NCI-H82 (cell line): ENCODE measurements around the gene SLC8A1.
A peak's percentile ranks its signal among the peaks of the same experiment; 100 is the strongest.

Experiments used
- DNase-seq: peaks from one replicate; lab custom pipeline; 2025; lab: John Stamatoyannopoulos, UW

SLC8A1 gene

DNA sequence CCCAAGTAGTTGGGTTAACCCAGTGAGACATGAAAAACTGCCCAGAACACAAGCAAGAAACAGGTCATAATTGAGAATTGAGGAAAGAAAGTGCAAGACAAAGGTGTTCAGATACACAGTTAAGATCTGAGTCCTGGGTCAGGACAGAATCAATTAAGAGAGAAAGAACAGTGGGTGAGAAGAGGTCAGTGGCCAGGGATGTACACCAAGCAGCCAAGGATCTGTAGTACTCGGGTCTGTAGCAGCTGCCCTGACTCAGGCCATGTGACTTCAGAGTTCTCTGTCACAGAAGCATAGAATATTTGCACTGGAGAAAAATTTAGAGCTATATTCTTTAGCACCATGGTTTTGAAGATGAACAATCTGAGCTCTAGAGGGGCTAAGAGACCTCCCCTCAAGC, 141.6 kb downstream of the SLC8A1 start:
- DNase-seq: no peak

DNA sequence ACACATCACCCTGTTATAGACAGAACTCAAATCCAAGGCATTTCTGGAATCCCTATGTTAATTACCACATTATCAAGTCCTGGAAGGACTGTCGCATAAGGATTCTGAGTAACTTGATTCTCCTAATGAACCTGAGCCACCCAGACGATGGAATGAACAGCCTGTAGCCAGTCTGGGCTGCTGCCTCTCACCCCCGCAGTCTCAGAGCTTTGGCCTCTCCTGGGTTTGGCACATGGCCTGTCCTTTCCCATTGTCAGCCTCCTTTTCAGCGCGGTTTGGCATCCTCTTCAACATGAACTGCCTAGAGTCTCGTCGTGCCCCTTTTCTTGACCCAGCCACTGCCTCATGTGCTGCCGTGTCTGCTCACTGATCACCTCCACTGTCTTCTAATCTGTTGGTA, 147.6 kb downstream of the SLC8A1 start:
- DNase-seq: no peak

DNA sequence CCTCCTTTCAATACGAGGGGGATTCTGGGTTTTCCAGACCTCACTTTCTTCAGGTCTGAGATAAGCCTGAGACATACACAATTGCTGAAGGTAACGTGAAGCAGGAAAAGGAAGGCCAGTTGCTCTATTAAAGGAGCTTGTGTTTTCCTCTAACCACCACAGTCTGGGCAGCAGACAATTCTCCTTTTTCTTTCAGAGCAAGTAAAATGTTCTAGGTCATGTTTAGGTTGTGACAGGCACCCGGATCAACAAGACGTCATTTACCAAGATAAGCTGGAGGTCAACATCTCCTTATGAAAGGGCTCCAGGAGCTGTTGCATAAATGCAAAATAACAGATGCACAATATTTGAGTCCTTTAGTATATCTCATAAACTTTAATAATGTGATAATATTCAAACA, 148.1 kb downstream of the SLC8A1 start:
- no peak for DNase-seq

DNA sequence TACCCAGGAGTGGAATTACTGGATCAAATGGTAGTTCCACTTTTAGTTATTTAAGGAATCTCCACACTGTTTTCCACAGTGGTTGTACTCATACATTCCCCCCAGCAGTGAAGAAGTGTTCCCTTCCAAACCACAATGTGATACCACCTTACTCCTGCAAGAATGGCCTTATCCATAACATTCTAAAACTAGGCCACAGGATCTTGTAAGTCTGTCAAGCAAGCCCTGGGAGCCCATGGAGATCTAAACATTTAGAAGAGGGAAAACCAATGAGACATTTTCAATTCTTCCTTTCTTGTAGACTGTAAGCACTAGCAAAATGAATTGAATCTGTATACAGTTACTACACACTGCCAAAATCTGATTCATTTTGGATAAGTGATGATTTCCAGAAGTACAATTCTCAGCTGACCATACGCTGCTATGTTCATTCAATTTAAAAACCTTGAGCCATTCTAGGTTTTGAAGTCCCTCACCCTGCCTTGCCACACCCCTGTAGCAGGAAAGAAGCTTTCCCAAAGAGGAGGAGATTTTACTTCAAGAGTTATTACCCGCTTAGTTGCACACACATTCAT, 149.1 kb downstream of the SLC8A1 start:
- DNase-seq: no peak

DNA sequence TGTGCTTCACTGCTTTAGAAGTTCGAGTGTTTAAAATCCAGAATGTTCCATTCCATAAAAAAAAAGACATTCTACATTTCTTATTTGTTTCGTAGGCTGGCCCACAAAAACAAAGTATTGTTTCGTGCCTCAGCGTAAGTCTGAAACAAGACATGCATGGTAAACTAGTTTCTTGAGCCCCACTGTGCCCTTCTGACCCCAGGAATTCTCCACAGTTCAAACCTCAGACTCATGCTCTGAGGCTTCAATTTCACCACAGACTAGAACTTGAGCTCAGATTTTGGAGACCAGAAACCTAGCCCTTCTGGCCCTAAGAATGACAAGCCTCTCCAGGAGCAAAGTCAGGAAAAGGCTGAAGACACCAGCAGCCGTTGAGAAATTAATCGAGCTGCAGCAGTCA, 151.5 kb downstream of the SLC8A1 start:
- no peak for DNase-seq

DNA sequence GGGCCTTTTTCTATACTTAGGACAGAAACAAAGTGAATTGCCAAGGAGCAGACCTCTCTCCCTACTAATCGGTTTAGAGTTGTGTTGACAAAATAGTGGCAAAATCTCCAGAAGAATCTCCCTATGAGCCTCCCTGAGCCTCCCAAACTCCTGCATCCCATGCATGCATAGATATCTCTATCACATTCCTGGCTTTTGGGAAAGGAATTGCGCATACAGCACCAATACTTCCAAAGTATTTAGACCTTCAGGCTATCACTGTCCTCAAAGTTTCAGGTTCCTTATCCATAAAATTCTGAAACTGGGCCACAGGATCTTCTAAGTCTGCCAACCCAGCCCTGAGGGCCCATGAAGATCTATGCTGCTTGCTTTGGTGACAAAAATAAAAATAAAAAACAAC, 152.1 kb downstream of the SLC8A1 start:
- peak; percentile 26 for DNase-seq

DNA sequence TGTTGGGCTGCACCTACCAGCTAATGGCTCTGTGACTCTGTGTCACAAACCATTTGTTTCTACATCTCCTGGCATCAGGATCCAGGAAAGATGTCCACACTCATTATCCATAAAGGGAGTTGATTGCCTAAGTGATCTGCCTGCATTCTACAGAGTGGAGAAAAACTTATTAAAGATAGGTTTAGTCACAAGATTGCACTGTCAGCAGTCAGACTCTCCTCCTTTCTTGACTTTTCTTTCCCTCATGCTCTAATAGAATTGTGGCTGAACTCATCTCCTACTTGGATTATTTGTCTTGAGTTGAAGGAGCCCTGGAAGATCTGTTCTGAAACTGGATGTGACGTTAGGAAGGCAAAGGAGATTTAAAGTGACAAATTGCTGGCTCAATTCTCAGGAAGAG, 152.7 kb downstream of the SLC8A1 start:
- no peak for DNase-seq

DNA sequence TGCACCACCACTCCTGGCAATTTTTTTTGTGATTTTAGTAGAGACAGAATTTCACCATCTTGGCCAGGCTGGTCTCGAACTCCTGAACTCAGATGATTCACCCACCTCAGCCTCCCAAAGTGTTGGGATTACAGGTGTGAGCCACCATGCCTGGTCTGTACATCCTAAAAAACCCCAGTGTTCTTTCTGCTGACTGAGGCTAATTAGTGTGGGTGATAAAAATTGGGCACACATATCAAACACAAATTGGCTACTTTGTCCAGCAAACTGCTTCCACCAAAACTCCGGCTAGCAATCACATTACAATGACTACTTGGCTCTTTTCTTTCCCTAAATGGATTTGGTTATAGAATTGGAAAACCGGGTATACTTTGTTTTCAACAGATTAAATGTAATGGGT, 153.9 kb downstream of the SLC8A1 start:
- DNase-seq: no peak

DNA sequence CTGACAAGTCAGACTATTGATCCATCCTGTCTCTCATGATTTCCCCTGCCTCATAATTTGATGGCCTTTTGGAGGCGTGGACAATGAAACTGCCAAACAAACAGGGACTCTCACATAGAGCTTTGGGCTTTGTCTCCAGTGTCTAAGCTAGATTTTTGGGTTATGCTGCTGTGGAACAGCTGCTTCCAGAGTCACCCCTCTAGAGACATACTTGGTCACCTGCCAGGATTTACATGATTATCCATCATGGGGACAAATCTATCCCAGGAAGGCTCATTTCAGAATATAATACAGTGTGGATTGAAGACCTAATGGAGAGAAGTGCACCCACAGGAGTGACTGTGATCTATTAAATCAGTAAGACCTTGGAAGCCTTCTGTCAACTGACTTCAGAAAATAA, 159.6 kb downstream of the SLC8A1 start:
- peak; percentile 7 for DNase-seq

DNA sequence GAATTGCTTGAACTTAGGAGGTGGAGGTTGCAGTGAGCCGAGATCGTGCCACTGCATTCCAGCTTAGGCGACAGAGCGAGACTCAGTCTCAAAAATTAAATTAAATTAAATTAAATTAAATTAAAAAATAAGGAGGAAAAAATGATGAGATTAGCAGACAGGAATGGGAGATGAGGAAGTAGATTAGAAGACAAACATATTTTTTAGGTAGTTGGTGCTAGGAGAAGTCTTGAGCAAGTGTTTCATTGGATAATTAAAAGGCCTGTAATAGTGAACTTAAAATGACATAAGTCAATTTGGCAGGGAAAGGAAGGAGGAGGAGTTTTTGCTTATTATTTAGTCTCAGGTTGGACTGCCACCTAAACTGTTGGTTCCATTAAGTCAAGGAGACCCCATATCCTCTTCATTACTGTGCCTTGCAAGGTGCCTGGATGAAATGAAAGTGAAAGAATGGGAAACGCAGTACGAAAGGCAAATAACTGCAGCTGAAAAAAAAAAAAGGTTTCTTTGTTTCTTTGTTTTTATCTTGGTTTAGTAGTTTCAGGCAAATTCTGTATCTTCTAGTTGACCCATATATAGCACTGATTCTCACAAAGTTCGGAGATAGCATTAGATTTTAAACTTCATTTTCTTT, 162.0 kb downstream of the SLC8A1 start:
- no peak for DNase-seq

DNA sequence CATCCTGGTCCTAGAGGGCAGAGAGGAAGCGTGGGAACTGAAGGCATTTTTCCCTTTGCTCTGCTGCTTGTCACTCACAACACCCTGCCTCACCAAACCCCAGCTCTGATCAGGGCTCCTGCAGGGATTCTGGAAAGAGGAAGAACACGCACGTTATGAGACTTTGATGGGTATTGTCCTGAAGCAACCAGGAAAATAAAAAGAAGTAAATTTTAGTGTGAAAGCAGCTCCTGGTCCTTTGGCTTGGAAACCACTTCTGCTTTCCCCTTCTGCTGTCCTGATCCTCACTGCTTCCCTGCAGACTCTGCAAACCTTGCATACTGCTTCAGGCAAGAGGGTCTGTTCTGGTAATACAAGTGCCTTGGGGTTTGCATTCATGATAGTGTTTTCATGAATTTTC, 164.1 kb downstream of the SLC8A1 start:
- no peak for DNase-seq

DNA sequence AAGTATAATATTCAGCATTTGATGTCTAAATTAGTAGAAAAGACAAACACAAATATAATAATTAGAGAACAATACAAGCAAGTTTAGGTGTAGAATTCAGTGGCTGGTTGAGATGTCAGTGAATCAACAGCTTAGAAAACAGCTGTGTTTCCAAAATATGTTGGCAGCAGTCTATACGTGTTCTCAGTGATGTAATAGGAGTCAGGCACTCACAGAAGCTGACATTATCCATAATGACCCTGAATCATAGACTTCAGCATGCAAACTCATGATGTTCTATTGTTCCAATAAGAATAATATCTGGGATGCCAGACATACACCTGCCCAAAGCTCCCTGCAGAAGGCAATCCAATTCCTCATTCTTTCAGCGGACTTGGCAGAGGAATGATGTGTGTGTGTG, 164.7 kb downstream of the SLC8A1 start:
- DNase-seq: no peak

DNA sequence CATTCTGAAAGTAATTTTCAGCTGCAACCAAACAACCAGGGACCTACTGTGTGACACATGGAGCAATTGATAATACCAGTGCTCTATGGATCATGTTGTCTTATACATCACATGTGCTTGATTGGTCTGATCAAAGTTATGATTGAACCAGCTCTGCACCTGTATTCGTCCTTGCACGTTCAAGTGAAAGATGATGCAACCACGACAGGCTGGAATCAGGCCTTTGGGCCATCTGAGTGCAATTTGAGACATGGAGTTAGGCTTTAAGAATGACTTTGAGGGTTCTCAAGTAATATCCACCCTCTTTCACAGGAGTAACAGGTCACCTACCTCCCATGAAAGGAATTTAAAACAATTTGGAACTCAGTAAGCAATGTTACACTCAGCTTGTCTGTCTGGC, 165.2 kb downstream of the SLC8A1 start:
- DNase-seq: no peak

DNA sequence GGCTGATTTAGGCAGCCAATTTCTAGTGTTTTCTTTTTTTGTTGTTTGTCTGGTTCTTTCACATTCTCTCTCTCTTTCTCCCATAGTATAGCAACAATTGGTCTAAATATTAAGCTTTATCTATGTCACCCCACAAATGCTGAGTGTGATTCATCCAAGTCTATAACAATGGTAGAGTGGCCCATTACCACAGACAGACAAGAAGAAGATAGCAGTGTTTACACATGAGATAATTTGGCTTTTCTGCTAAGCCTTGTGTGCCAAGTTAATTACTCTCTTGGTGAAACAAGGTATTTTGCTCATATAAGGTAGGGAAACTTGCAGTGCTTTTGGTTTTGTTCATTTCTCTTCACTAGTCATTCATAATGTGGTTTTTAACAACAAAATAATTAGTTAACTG, 166.5 kb downstream of the SLC8A1 start:
- no peak for DNase-seq

DNA sequence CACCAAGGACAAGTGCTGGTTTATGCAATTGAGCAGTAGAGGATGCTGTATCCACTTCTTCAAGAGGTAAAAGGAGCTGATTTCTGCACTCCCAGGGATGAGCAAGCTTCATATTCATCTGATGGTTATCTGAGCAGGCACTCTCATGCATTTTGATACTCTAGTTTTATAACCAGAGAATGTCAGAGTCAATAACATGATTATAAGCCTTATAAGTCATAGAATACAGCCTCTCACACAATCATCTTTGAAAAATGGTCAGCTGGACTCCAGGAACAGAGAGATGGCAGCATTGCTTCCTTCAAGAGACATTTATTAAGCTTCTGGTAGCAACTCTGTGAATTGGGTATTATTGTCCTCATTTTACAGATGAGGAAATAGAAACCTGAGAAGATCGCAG, 167.1 kb downstream of the SLC8A1 start:
- DNase-seq: no peak

DNA sequence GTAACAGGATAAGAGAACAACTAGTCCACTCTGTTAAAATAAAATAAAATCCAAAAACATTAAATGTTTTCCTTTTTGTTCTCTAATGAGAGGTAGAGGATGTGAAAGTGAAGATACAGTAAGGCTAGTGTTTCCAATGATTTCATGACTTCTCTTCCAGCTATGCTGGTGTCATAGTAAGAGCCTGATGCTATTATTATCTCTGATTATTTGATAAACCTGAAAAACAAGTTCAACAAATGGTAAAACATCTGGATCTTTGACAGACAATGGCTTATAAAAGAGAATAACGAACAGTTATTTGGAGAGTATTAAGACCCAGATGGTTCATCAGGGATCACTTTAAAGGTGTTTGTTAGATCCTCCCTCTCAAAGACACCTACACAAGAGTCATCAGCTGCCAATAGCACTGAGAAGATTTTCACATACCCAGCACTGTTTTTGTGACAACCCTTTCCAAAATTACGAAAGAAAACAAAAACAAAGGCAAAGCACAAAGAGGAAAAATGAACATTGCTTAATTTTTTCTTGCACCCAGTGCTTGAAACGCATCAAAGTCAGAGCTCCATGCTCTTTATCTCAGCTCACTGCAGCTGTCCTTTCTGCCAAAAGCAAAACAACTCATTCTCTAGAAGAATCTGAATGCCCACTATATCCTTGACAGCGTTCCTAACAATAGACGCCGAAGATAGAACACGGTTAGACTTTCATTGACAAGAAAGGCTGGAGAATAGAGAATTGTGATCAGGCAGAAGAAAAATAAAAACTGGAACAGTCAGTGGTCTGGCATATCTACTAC, 168.6 kb downstream of the SLC8A1 start:
- peak; percentile 9 for DNase-seq

DNA sequence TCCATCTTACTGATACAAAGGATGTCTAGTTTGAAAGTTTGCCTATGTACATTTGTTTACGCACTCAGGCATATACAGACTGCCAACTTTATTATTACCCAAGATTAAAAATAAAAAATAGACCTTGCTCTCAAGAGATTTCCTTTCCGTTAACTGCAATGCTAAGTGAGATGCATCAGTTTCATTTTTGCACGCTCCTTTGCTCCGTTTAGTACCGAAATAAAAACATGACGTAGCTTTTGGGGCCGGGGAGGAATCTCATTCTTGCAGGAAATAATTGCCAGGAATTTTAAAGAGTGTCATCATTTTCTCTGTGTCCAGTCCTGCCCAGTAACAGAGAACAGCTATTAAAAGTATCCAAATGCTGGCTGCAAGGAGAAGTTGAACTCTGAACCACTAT, 169.5 kb downstream of the SLC8A1 start:
- no peak for DNase-seq

DNA sequence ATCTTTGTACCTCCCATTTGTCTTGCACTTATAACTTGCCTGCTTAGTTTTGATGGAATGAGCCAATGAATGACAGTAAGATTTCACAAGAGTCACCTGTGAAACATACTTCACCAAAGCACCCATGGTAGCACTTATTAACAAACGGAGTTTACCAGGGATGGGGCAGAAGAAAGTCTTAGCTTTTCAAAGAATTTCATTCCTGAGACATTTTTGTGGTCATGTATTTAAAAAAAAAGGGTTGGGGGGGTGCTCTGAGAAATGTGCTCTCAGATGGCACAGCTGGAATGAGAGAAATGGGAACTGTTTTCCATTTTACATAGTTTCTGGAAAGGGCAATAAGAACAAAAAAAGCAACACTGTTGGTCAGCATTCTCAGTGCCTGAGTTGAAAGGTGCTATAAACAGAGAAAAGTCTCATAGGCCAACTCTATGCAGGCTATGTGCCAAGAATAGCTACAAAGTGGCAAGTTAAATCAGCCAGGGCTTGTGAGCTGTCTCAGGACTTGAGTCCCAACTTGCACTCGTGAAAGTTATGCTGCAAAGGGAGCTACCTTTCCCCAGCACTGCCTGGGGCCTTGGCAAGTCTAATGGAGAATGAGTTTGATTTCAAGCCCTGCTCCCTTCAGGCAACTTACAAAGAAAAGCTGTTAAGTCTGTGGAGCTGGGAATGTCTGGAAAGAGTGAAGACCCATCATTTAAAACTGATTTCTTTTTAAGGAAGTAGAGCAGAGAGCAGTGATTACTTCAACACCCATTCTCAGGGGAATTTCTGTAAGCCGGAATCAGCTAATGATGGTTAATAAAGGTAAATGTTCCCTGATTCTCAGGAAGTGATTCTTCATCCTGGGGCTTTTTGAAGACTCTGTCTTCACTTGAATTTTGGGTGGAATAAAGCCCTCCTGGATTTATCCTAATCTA, 170.6 kb downstream of the SLC8A1 start:
- DNase-seq: no peak

DNA sequence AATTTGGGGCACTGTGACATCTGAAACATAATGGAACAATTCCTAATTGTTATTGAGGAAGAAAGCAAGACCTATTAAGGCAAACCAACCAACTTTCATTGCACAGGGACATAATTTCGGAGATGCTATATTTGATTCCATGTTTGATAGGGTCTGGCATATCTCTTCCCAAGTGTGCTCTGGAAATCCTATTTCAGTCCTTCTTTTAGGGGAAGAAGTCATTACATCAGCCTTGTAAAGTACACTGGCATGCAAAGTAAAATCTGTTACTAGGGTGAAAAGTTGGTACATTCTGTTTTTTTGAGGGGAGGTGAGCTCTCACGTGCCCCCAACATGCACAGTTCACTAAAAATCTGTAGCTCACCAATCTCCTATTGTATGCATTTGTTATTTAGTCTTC, 172.4 kb downstream of the SLC8A1 start:
- no peak for DNase-seq

DNA sequence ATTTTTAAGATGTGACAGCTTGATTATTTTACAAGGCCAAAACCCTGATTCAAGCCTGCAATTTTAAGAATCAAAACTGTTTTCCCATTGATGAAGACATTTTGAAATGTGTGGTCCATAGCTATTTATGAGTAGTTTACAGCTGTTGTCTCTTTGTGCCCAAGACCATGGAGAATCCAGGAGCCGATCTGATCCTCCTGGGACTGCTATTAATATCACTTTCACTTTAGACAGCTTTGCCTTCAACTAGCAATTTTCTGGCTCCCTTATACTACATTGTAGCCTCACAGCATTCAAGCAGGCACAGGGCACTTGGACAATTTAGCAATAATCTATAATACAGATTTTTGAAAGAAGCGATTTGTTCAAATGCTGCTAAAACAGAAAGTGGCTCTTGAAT, 172.9 kb downstream of the SLC8A1 start:
- no peak for DNase-seq

DNA sequence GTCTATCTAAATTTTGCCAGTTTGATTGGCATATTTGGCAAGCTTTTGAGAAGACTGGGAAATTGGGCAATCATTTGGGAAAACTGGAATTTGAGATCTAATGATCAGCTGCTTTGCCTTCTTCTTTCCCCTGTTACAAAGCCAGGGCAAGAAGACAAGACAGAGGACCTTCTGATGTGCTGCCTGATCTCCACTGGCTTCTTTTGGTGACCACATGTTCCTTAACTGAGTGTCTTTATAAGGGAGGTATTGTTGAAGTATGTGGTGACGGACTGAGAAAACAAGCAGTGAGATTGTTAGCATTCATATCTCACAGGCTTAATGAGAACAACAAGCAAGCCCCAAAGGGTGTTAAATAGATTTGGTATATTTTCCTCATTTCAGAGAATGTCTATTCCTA, 175.8 kb downstream of the SLC8A1 start:
- no peak for DNase-seq

DNA sequence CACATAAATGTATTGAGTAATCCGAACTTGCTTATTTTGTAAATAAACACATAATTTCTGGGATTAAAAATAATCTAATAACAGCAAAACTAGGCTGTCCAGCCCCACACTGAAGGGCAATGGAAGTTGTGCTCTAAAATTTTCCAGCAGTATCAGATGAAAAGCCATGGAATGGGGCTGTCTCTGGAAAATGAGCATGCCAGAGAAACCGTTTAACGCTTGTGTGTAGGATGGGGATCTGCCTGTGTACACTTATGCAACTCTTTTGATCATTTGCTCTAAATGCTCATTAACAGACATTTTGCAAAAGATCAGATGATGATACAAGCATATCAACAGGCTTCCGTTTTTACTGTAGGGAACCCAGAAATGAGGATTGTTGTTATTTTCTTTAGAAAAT, 177.6 kb downstream of the SLC8A1 start:
- no peak for DNase-seq
